ENCODE data around the gene SBK3. TPM values are rescaled to one million over a fixed set of nuclear protein-coding genes. Genes with fewer than 3 reads are reported as not detected.

SBK3 gene
- total RNA-seq, 6 experiments from 2014 or later = 0.33 to 0.56 TPM; not detected in 4

DNA sequence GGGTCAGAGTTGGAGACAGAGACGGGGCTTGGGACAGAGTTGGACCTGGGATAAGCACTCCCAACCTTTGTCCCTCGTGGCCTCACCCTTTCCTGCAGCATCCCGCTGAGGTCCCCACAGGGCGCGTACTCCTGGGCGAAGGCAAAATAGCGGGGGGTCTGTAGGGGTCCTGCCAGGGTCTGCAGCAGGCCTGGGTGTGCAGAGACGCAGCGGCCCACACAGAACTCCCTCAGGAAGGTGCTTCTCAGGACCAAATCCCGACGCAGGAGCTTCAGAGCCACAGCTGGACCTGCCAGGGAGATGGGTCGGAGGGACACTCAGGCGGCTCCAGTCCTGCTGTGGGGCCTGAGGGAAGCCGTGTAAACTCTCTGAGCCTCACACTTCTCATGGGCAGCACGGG is 1.3 kb downstream of the SBK3 start:
- ATAC-seq = no peak
- no CpG with 5 or more reads among the region's 15 CpGs for WGBS (ENCODE audit: insufficient coverage, low coverage, low lambda C conversion rate, missing lambda C conversion rate)
- Histone ChIP-seq H3K4me1 (no peaks in the 10 kb centered on the region), H3K36me3 (no peaks in the 10 kb centered on the region), H3K27me3 (no peaks in the 10 kb centered on the region), H3K9me3 (no peaks in the 10 kb centered on the region), H3K4me3 (no peak overlapping the region), H3K27ac (no peak overlapping the region)
- intact Hi-C loops (cut with DNase I) = no loop called here
- no peak for TF ChIP-seq POLR2A (IDR thresholded peaks at IDR 0.05)
- TF ChIP-seq, protein P1, sequence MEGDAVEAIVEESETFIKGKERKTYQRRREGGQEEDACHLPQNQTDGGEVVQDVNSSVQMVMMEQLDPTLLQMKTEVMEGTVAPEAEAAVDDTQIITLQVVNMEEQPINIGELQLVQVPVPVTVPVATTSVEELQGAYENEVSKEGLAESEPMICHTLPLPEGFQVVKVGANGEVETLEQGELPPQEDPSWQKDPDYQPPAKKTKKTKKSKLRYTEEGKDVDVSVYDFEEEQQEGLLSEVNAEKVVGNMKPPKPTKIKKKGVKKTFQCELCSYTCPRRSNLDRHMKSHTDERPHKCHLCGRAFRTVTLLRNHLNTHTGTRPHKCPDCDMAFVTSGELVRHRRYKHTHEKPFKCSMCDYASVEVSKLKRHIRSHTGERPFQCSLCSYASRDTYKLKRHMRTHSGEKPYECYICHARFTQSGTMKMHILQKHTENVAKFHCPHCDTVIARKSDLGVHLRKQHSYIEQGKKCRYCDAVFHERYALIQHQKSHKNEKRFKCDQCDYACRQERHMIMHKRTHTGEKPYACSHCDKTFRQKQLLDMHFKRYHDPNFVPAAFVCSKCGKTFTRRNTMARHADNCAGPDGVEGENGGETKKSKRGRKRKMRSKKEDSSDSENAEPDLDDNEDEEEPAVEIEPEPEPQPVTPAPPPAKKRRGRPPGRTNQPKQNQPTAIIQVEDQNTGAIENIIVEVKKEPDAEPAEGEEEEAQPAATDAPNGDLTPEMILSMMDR (IDR thresholded peaks at IDR 0.05) = no peak
- no peak for DNase-seq

DNA sequence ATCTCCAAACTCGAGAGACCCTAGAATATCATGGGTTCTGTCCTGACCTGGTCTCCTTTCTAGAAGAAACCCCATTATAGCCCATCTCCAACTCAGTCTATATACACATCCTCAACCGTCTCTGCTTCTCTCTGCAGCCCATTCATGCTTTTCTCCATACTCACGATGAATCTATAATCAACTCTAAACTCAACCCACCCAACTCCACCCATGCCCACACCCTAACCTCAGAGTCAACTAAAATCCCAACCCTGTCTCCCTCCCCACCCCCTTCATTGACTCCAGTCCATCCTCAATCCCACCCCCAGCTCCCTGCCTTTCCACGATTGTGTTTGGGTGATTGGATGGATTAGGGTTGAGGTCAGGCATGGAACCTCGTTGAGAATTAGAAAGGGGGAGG is 1.8 kb downstream of the SBK3 start:
- TF ChIP-seq, protein P1 (IDR thresholded peaks at IDR 0.05) = no peak
- no peak for TF ChIP-seq POLR2A (IDR thresholded peaks at IDR 0.05)
- Histone ChIP-seq H3K27me3 (no peaks in the 10 kb centered on the region), H3K4me3 (no peak overlapping the region), H3K4me1 (no peaks in the 10 kb centered on the region), H3K36me3 (no peaks in the 10 kb centered on the region), H3K27ac (no peak overlapping the region), H3K9me3 (no peaks in the 10 kb centered on the region)
- 52% methylated on average over 5 of the region's 5 CpGs for WGBS (ENCODE audit: insufficient coverage, low coverage, low lambda C conversion rate, missing lambda C conversion rate)
- intact Hi-C loops (cut with DNase I) = no loop called here
- DNase-seq (no peak), ATAC-seq (no peak)

DNA sequence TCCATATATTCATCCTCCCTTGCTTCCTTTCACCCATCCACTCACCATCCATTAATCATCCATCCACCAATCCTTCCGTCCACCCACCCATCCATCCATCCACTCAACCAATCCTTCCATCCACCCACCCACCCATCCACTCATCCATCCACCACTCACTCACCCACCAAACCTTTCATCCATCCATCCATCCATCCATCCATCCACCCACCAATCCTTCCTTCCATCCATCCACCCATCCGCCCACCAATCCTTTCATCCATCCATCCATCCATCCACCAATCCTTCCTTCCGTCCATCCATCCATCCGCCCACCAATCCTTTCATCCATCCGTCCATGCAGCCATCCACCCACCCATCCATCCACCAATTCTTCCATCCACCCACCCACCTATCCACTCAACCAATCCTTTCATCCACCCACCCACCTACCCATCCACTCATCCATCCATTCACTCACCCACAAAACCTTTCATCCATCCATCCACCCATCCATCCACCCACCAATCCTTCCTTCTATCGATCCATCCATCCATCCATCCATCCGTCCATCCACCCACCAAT is 3.0 kb downstream of the SBK3 start:
- WGBS (ENCODE audit: insufficient coverage, low coverage, low lambda C conversion rate, missing lambda C conversion rate) = 74% methylated on average over 7 of the region's 7 CpGs
- TF ChIP-seq, protein P1 (IDR thresholded peaks at IDR 0.05) = no peak
- TF ChIP-seq POLR2A (IDR thresholded peaks at IDR 0.05) = no peak
- ATAC-seq (no peak), DNase-seq (no peak)
- intact Hi-C loops (cut with DNase I) = no loop called here
- no peaks in the 10 kb centered on the region for H3K36me3 ChIP-seq
- H3K4me1 ChIP-seq = no peaks in the 10 kb centered on the region
- no peak overlapping the region for H3K4me3 ChIP-seq
- H3K27ac ChIP-seq = no peak overlapping the region
- H3K9me3 ChIP-seq = no peaks in the 10 kb centered on the region
- no peaks in the 10 kb centered on the region for H3K27me3 ChIP-seq

DNA sequence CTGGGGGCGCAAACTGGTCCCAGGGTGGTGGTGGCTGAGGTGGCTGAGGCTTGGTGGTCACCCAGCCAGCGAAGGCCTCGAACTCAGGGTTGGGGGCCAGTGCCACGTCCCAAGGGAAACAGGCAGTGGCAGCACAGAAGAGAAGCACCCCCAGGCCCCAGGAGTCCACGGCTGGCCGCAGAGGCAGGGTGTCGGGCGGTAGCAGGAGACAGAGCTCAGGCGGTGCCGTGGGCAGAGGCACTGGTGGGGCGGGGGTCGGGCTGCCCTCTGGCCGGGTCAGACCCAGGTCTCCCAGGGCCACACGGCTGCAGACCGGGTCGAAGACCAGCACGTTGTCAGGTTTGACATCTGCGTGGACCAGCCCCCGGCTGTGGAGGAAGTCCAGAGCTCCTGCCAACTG is 4.3 kb downstream of the SBK3 start:
- Histone ChIP-seq H3K27me3 (no peaks in the 10 kb centered on the region), H3K36me3 (no peaks in the 10 kb centered on the region), H3K9me3 (no peaks in the 10 kb centered on the region), H3K4me3 (no peak overlapping the region), H3K4me1 (no peaks in the 10 kb centered on the region), H3K27ac (no peak overlapping the region)
- TF ChIP-seq, protein P1 (IDR thresholded peaks at IDR 0.05) = no peak
- no peak for TF ChIP-seq POLR2A (IDR thresholded peaks at IDR 0.05)
- intact Hi-C loops (cut with DNase I) = no loop called here
- no peak for DNase-seq
- WGBS (ENCODE audit: insufficient coverage, low coverage, low lambda C conversion rate, missing lambda C conversion rate) = 0% methylated on average over 1 of the region's 19 CpGs
- peak in 1 of 4 donors; percentile 12 for ATAC-seq

DNA sequence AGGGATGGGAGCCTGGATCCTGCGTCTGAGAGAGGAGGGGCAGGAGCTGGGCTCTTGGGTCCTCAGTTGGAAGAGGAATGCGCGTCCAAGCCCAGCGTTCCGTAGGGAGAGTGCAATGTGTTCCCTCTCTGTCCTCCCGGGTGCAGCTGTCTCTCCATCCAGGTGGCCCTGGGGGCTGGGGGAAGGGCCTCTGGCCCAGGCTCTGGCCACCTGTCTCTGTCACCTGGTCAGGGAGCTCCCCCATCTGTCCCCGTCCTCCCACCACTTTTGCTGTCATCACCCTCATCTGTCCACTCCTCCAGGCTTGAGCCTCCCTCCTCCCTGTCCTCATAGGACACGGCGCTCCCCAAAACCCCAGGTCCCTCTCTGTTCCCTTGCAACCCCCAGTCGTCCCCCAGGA is 4.7 kb downstream of the SBK3 start:
- Histone ChIP-seq H3K36me3 (no peaks in the 10 kb centered on the region), H3K27me3 (no peaks in the 10 kb centered on the region), H3K4me3 (no peak overlapping the region), H3K9me3 (no peaks in the 10 kb centered on the region), H3K4me1 (no peaks in the 10 kb centered on the region), H3K27ac (no peak overlapping the region)
- intact Hi-C loops (cut with DNase I) = no loop called here
- TF ChIP-seq, protein P1 (IDR thresholded peaks at IDR 0.05) = no peak
- TF ChIP-seq POLR2A (IDR thresholded peaks at IDR 0.05) = no peak
- ATAC-seq = no peak
- WGBS (ENCODE audit: insufficient coverage, low coverage, low lambda C conversion rate, missing lambda C conversion rate) = 43% methylated on average over 4 of the region's 10 CpGs
- DNase-seq = no peak
